H9 (cell line): Measurements from ENCODE around the gene GGNBP2. TPM values are rescaled to one million over a fixed set of nuclear protein-coding genes. Genes with fewer than 3 reads are reported as not detected.
"Not testable (repeated sequence)": the region's sequence is repeated elsewhere in the genome, so short reads cannot be mapped to it uniquely, and the experiment has no call there.

Source experiments
- DNase-seq: peaks from one replicate; pipeline ENCODE4 v3.0.0-alpha.2; 2017
- H2AFZ ChIP-seq: one replicate; pipeline ENCODE4 v1.6.1; 2013; ENCODE audit warnings: mild to moderate bottlenecking, low read length, control low read depth, moderate library complexity
- H2AK5ac ChIP-seq: 2 replicates; pipeline ENCODE4 v1.6.1; 2013; ENCODE audit warnings: low read length, control low read depth, mixed read lengths; ENCODE audit not compliant: insufficient read length
- H2BK120ac ChIP-seq: one replicate; pipeline ENCODE4 v1.6.1; 2013; ENCODE audit warnings: low read depth, mild to moderate bottlenecking, low read length, control low read depth, inconsistent platforms; ENCODE audit not compliant: poor library complexity, severe bottlenecking
- H2BK12ac ChIP-seq: 2 replicates; pipeline ENCODE4 v1.6.1; 2013; ENCODE audit warnings: low read length, control low read depth, mixed read lengths, low read depth; ENCODE audit not compliant: insufficient read length
- H2BK15ac ChIP-seq: 2 replicates; pipeline ENCODE4 v1.6.1; 2013; ENCODE audit warnings: low read depth, low read length, control low read depth
- H2BK20ac ChIP-seq: one replicate; pipeline ENCODE4 v1.6.1; 2013; ENCODE audit warnings: low read depth, mild to moderate bottlenecking, low read length, control low read depth, inconsistent platforms; ENCODE audit not compliant: poor library complexity, severe bottlenecking
- H2BK5ac ChIP-seq: 2 replicates; pipeline ENCODE4 v1.6.1; 2013; ENCODE audit warnings: low read length, control low read depth, mixed read lengths; ENCODE audit not compliant: insufficient read length
- H3K14ac ChIP-seq: 2 replicates; pipeline ENCODE4 v1.6.1; 2013; ENCODE audit warnings: low read length, control low read depth; ENCODE audit not compliant: insufficient read depth
- H3K18ac ChIP-seq: 2 replicates; pipeline ENCODE4 v1.6.1; 2013; ENCODE audit warnings: low read depth, mild to moderate bottlenecking, mixed read lengths, low read length, control low read depth; ENCODE audit not compliant: insufficient read length
- H3K23ac ChIP-seq: 2 replicates; pipeline ENCODE4 v1.6.1; 2013; ENCODE audit warnings: low read length, control low read depth, mixed read lengths, low read depth; ENCODE audit not compliant: insufficient read length
- H3K23me2 ChIP-seq: 2 replicates; pipeline ENCODE4 v1.6.1; 2013; ENCODE audit warnings: low read depth, mild to moderate bottlenecking, mixed read lengths, low read length, control low read depth; ENCODE audit not compliant: insufficient read length, poor library complexity, severe bottlenecking
- H3K27ac ChIP-seq: 2 replicates; pipeline ENCODE4 v1.5.1; 2013; ENCODE audit warnings: low read length, control low read depth, mixed read lengths, low read depth; ENCODE audit not compliant: insufficient read length
- H3K27me3 ChIP-seq: 2 replicates; pipeline ENCODE4 v1.6.1; 2013; ENCODE audit warnings: low read length, control low read depth, inconsistent platforms; ENCODE audit not compliant: insufficient read depth
- H3K4ac ChIP-seq: 2 replicates; pipeline ENCODE4 v1.6.1; 2013; ENCODE audit warnings: low read depth, mild to moderate bottlenecking, control low read depth, inconsistent platforms, low read length, moderate library complexity
- H3K4me1 ChIP-seq: 2 replicates; pipeline ENCODE4 v1.6.1; 2013; ENCODE audit warnings: low read length, control low read depth, inconsistent platforms; ENCODE audit not compliant: insufficient read depth
- H3K4me2 ChIP-seq: 2 replicates; pipeline ENCODE4 v1.6.1; 2013; ENCODE audit warnings: low read length, control low read depth, mixed read lengths; ENCODE audit not compliant: insufficient read length, insufficient read depth
- H3K56ac ChIP-seq: 2 replicates; pipeline ENCODE4 v1.6.1; 2013; ENCODE audit warnings: low read depth, mild to moderate bottlenecking, mixed read lengths, low read length, control low read depth; ENCODE audit not compliant: insufficient read length
- H3K79me1 ChIP-seq: 2 replicates; pipeline ENCODE4 v1.6.1; 2013; ENCODE audit warnings: low read depth, mild to moderate bottlenecking, moderate library complexity, low read length, control low read depth, inconsistent platforms; ENCODE audit not compliant: insufficient read depth, poor library complexity, severe bottlenecking
- H3K79me2 ChIP-seq: 2 replicates; pipeline ENCODE4 v1.6.1; 2013; ENCODE audit warnings: low read length, control low read depth, inconsistent platforms; ENCODE audit not compliant: insufficient read depth
- H3K9ac ChIP-seq: 2 replicates; pipeline ENCODE4 v1.6.1; 2013; ENCODE audit warnings: low read length, control low read depth, mixed read lengths; ENCODE audit not compliant: insufficient read length; ENCODE audit errors: extremely low read depth
- H3K9me3 ChIP-seq: one replicate; pipeline ENCODE4 v1.6.1; 2013; ENCODE audit warnings: low read depth, low read length, inconsistent platforms; ENCODE audit not compliant: control insufficient read depth
- H3T11ph ChIP-seq: one replicate; pipeline ENCODE4 v1.6.1; 2013; ENCODE audit warnings: mild to moderate bottlenecking, low read length, control low read depth, inconsistent platforms
- H4K20me1 ChIP-seq: one replicate; pipeline ENCODE4 v1.6.1; 2013; ENCODE audit not compliant: control insufficient read depth, insufficient read length, insufficient read depth
- H4K5ac ChIP-seq: 2 replicates; pipeline ENCODE4 v1.6.1; 2013; ENCODE audit warnings: low read depth, mild to moderate bottlenecking, mixed read lengths, low read length, control low read depth; ENCODE audit not compliant: insufficient read length
- H4K8ac ChIP-seq: replicated peaks from 2 replicates; pipeline ENCODE4 v1.6.1; 2013; ENCODE audit warnings: low read length, control low read depth, mixed read lengths, low read depth; ENCODE audit not compliant: insufficient read length
- H4K91ac ChIP-seq: 2 replicates; pipeline ENCODE4 v1.6.1; 2013; ENCODE audit warnings: low read depth, mild to moderate bottlenecking, moderate library complexity, mixed read lengths, low read length, control low read depth; ENCODE audit not compliant: insufficient read length
- H3K27ac Mint-ChIP-seq, 3 experiments: 2 replicates in 2 of 3; 3 replicates in 1 of 3; pipeline ENCODE4 v1.8.0; 2020 to 2021; ENCODE audit warnings: mixed read lengths in 3 of 3, mild to moderate bottlenecking in 1 of 3, moderate library complexity in 1 of 3
- H3K27me3 Mint-ChIP-seq: 2 replicates; pipeline ENCODE4 v1.8.0; 2021; ENCODE audit warnings: low read depth, mild to moderate bottlenecking, moderate library complexity, mixed read lengths
- H3K36me3 Mint-ChIP-seq, 3 experiments: 2 replicates in 2 of 3; 3 replicates in 1 of 3; pipeline ENCODE4 v1.8.0; 2020 to 2021; ENCODE audit warnings: low read depth in 3 of 3, mixed read lengths in 3 of 3; ENCODE audit not compliant: insufficient read depth in 1 of 3
- H3K4me1 Mint-ChIP-seq, 2 experiments: 2 replicates each; pipeline ENCODE4 v1.8.0; 2020; ENCODE audit warnings: mixed read lengths in 2 of 2
- H3K4me3 Mint-ChIP-seq, 2 experiments: 2 replicates in 1 of 2; 3 replicates in 1 of 2; pipeline ENCODE4 v1.8.0; 2020 to 2021; ENCODE audit warnings: mild to moderate bottlenecking in 2 of 2, mixed read lengths in 2 of 2, moderate library complexity in 1 of 2
- H3K9me3 Mint-ChIP-seq, 2 experiments: 2 replicates in 1 of 2; 3 replicates in 1 of 2; pipeline ENCODE4 v1.8.0; 2020; ENCODE audit warnings: mild to moderate bottlenecking in 2 of 2, mixed read lengths in 2 of 2, moderate library complexity in 1 of 2
- WGBS: extraction: QIAGEN DNeasy Blood & Tissue Kit; methylation state at CpG from one replicate; pipeline ENCODE4 v1.1.7; 2013; ENCODE audit warnings: missing lambda C conversion rate, low lambda C conversion rate, mixed read lengths; ENCODE audit not compliant: insufficient read length; ENCODE audit errors: extremely low coverage; 5-methylcytosine and 5-hydroxymethylcytosine counted together
- total RNA-seq: library from RNA; stranded (reverse); gene quantifications from 2 replicates; pipeline ENCODE4 v1.2.1, GENCODE V29; 2021
- TF ChIP-seq, protein P1 (sequence below): fragments of 200-600 bp; sonication (generic); conservative IDR thresholded peaks from 3 replicates; pipeline ENCODE4 v1.8.0; 2021; ENCODE audit warnings: antibody characterized with exemption, mild to moderate bottlenecking

Gene GGNBP2
- total RNA-seq, 1 experiment from 2014 or later: 52.8 TPM

DNA sequence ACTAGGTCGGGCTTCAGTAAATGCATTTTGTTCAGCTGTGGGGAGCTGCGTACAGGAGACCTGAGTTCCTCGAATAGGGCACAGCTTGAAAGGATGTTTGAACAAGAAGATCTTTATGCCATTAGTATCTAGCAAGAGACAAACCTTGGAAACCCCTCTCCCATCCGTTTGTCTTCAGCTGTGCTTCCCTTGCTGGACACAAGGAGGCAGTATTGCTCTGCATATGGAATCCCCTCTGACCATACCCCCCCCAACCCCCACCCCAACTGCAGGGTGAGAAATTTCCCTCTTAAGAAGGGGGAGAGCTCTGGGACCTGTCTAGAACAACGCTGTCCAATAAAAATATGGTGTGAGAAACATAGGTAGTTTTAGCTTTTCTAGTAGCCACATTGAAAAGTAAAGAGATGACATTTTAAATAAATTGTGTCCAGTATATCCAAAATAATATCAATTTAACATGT, 58.2 kb downstream of the GGNBP2 start:
- Histone ChIP-seq H4K91ac (no peak overlapping the region), H4K8ac (no peak overlapping the region), H2BK12ac (no peak overlapping the region), H3K27me3 (no peaks in the 10 kb centered on the region), H3K27ac (no peak overlapping the region), H3K9ac (no peak overlapping the region), H2AFZ (no peak overlapping the region), H2BK120ac (no peak overlapping the region), H3K23me2 (peaks cover 19% of the 10 kb centered on the region), H3K4me2 (peak overlapping the region; percentile 94), H3K18ac (no peak overlapping the region), H3K79me1 (no peaks in the 10 kb centered on the region), H3K4ac (no peak overlapping the region), H4K5ac (no peak overlapping the region), H2BK20ac (no peak overlapping the region), H3K4me1 (no peaks in the 10 kb centered on the region), H3K79me2 (no peaks in the 10 kb centered on the region; the same call in 1 of the 2 replicates), H3K14ac (no peak overlapping the region), H3K23ac (no peak overlapping the region), H3T11ph (no peak overlapping the region), H2AK5ac (no peak overlapping the region), H3K56ac (no peak overlapping the region), H3K9me3 (no peaks in the 10 kb centered on the region), H2BK5ac (no peak overlapping the region), H2BK15ac (no peak overlapping the region), H4K20me1 (no peaks in the 10 kb centered on the region)
- H3K4me1 Mint-ChIP-seq: peaks cover 26 to 32% of the 10 kb centered on the region in 2 experiments
- H3K36me3 Mint-ChIP-seq: peaks cover 2 to 29% (median 17%) of the 10 kb centered on the region in 3 experiments; a peak in 5 of 7 replicates
- peak; percentile 79 for DNase-seq
- no peaks in the 10 kb centered on the region; the same call in 1 of the 2 replicates for H3K27me3 Mint-ChIP-seq
- H3K27ac Mint-ChIP-seq: no peak overlapping the region
- no peaks in the 10 kb centered on the region for H3K9me3 Mint-ChIP-seq
- TF ChIP-seq, protein P1, sequence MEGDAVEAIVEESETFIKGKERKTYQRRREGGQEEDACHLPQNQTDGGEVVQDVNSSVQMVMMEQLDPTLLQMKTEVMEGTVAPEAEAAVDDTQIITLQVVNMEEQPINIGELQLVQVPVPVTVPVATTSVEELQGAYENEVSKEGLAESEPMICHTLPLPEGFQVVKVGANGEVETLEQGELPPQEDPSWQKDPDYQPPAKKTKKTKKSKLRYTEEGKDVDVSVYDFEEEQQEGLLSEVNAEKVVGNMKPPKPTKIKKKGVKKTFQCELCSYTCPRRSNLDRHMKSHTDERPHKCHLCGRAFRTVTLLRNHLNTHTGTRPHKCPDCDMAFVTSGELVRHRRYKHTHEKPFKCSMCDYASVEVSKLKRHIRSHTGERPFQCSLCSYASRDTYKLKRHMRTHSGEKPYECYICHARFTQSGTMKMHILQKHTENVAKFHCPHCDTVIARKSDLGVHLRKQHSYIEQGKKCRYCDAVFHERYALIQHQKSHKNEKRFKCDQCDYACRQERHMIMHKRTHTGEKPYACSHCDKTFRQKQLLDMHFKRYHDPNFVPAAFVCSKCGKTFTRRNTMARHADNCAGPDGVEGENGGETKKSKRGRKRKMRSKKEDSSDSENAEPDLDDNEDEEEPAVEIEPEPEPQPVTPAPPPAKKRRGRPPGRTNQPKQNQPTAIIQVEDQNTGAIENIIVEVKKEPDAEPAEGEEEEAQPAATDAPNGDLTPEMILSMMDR: peak; percentile 95
- no CpG with 5 or more reads among the region's 5 CpGs for WGBS
- peak overlapping the region; percentile 84 to 91 for H3K4me3 Mint-ChIP-seq

GRCh38 chr17:36605028-36605427, 60.3 kb downstream of the GGNBP2 start:
- H3K4me2 ChIP-seq, H3K4ac ChIP-seq, H3K27me3 ChIP-seq, H2BK12ac ChIP-seq, H4K5ac ChIP-seq, H2BK15ac ChIP-seq, H2BK20ac ChIP-seq, H2AK5ac ChIP-seq, H3K23ac ChIP-seq, H3K56ac ChIP-seq, H2AFZ ChIP-seq, H3K27ac Mint-ChIP-seq, H3K79me1 ChIP-seq, H3K4me1 ChIP-seq, H3K4me3 Mint-ChIP-seq, H3K9ac ChIP-seq, H3K9me3 Mint-ChIP-seq, H3K18ac ChIP-seq, H3K79me2 ChIP-seq, H3T11ph ChIP-seq, H4K20me1 ChIP-seq, H2BK5ac ChIP-seq, H4K91ac ChIP-seq, H3K27me3 Mint-ChIP-seq, H2BK120ac ChIP-seq, H4K8ac ChIP-seq, H3K9me3 ChIP-seq, H3K27ac ChIP-seq, H3K14ac ChIP-seq: not testable (repeated sequence)
- peaks cover 2 to 28% (median 14%) of the 10 kb centered on the region in 3 experiments; a peak in 5 of 7 replicates for H3K36me3 Mint-ChIP-seq
- DNase-seq: peak; percentile 9
- H3K4me1 Mint-ChIP-seq: peaks cover 35 to 46% of the 10 kb centered on the region in 2 experiments
- H3K23me2 ChIP-seq: peaks cover 19% of the 10 kb centered on the region
- no CpG with 5 or more reads among the region's 5 CpGs for WGBS
